HEK293 (cell line): Measurements from ENCODE around the gene TDRKH.

Experiments used
- CTCF ChIA-PET: fragments of 350-600 bp; formaldehyde crosslinking; extraction: SDS; loops from one replicate; lab custom pipeline; 2021; ENCODE audit warnings: antibody characterized with exemption; lab: Yijun Ruan, JAX
- POLR2A ChIA-PET: fragments of 300-600 bp; formaldehyde crosslinking; extraction: SDS; loops from one replicate; lab custom pipeline; 2020; ENCODE audit warnings: antibody characterized with exemption, inconsistent platforms; lab: Yijun Ruan, JAX
- H3K27ac ChIP-seq: fragments of 200-500 bp; sonication (Bioruptor generic); 2 replicates; pipeline ENCODE4 v1.5.1; 2014; ENCODE audit warnings: low read depth, low read length, control low read depth, inconsistent platforms; ENCODE audit errors: extremely low read depth
- H3K36me3 ChIP-seq, 2 experiments: fragments of 200-500 bp in 1 of 2; sonication (Bioruptor generic) in 1 of 2; 1 replicate in 1 of 2; 2 replicates in 1 of 2; pipeline ENCODE4 v1.5.1; 2014 to 2017; ENCODE audit warnings: inconsistent platforms in 2 of 2, low read length in 2 of 2; ENCODE audit not compliant: control insufficient read depth in 2 of 2, insufficient read depth in 1 of 2
- H3K4me1 ChIP-seq: fragments of 200-500 bp; sonication (Bioruptor generic); 2 replicates; pipeline ENCODE4 v1.5.1; 2014; ENCODE audit warnings: mild to moderate bottlenecking, low read length, inconsistent platforms; ENCODE audit not compliant: control insufficient read depth, insufficient read depth
- H3K4me3 ChIP-seq: 2 replicates; pipeline ENCODE4 v1.5.1; 2011; ENCODE audit warnings: low read depth, mild to moderate bottlenecking, control low read depth, low read length, moderate library complexity
- H3K9me3 ChIP-seq: fragments of 200-500 bp; sonication (Bioruptor generic); 2 replicates; pipeline ENCODE4 v1.5.1; 2014; ENCODE audit warnings: low read depth, low read length, inconsistent platforms; ENCODE audit not compliant: control insufficient read depth, insufficient read depth
- EGR2 ChIP-seq: fragments of 450-650 bp; formaldehyde crosslinking; IDR thresholded peaks from 2 replicates; pipeline ENCODE4 v1.5.1; 2016; ENCODE audit warnings: low read depth, missing biosample characterization, missing genetic modification characterization
- GFI1B ChIP-seq: fragments of 450-650 bp; formaldehyde crosslinking; IDR thresholded peaks from 2 replicates; pipeline ENCODE4 v1.5.1; 2016; ENCODE audit warnings: missing biosample characterization, missing genetic modification characterization
- HOXC10 ChIP-seq: sonication (generic); formaldehyde crosslinking; IDR thresholded peaks from 2 replicates; pipeline ENCODE4 v1.8.1; 2023; ENCODE audit warnings: mild to moderate bottlenecking, missing genetic modification reagents
- IKZF3 ChIP-seq: fragments of 450-650 bp; IDR thresholded peaks from 2 replicates; pipeline ENCODE4 v1.5.0; 2018; ENCODE audit warnings: missing biosample characterization, mild to moderate bottlenecking, missing genetic modification characterization, moderate library complexity
- PRDM1 ChIP-seq: fragments of 450-650 bp; formaldehyde crosslinking; IDR thresholded peaks from 2 replicates; pipeline ENCODE4; 2016; ENCODE audit warnings: missing biosample characterization, missing genetic modification characterization
- ZBTB17 ChIP-seq: fragments of 450-650 bp; formaldehyde crosslinking; IDR thresholded peaks from 2 replicates; pipeline ENCODE4 v1.5.1; 2016; ENCODE audit warnings: missing biosample characterization, missing genetic modification characterization
- ZBTB8A ChIP-seq: fragments of 450-650 bp; formaldehyde crosslinking; IDR thresholded peaks from 2 replicates; pipeline ENCODE4 v1.5.1; 2016; ENCODE audit warnings: missing biosample characterization, missing genetic modification characterization
- ZFHX2 ChIP-seq: fragments of 450-650 bp; formaldehyde crosslinking; conservative IDR thresholded peaks from 2 replicates; pipeline ENCODE4 v1.5.1; 2016; ENCODE audit warnings: missing biosample characterization, missing genetic modification characterization
- ZNF114 ChIP-seq: fragments of 450-650 bp; formaldehyde crosslinking; IDR thresholded peaks from 2 replicates; pipeline ENCODE4 v1.5.0; 2017; ENCODE audit warnings: missing biosample characterization, missing genetic modification characterization
- ZNF157 ChIP-seq: fragments of 450-650 bp; formaldehyde crosslinking; IDR thresholded peaks from 2 replicates; pipeline ENCODE4 v1.5.1; 2016; ENCODE audit warnings: missing biosample characterization, missing genetic modification characterization
- ZNF16 ChIP-seq: fragments of 450-650 bp; formaldehyde crosslinking; IDR thresholded peaks from 2 replicates; pipeline ENCODE4 v1.5.1; 2016; ENCODE audit warnings: low read depth, missing biosample characterization, missing genetic modification characterization
- ZNF169 ChIP-seq: fragments of 450-650 bp; formaldehyde crosslinking; IDR thresholded peaks from 2 replicates; pipeline ENCODE4 v1.5.1; 2016; ENCODE audit warnings: missing biosample characterization, missing genetic modification characterization
- ZNF623 ChIP-seq: fragments of 450-650 bp; formaldehyde crosslinking; IDR thresholded peaks from 2 replicates; pipeline ENCODE4 v1.5.1; 2016; ENCODE audit warnings: missing biosample characterization, missing genetic modification characterization
- ZNF660 ChIP-seq: fragments of 450-650 bp; IDR thresholded peaks from 2 replicates; pipeline ENCODE4 v1.5.1; 2018; ENCODE audit warnings: missing biosample characterization, mild to moderate bottlenecking, missing genetic modification characterization
- ZNF670 ChIP-seq: fragments of 450-650 bp; formaldehyde crosslinking; IDR thresholded peaks from 2 replicates; pipeline ENCODE4 v1.5.1; 2016; ENCODE audit warnings: missing biosample characterization, missing genetic modification characterization, low read depth
- ZNF677 ChIP-seq: fragments of 450-650 bp; IDR thresholded peaks from 2 replicates; pipeline ENCODE4 v1.5.0; 2018; ENCODE audit warnings: missing biosample characterization, mild to moderate bottlenecking, missing genetic modification characterization, moderate library complexity
- TF ChIP-seq, protein P1 (sequence below): fragments of 450-650 bp; formaldehyde crosslinking; optimal IDR thresholded peaks from 2 replicates; pipeline ENCODE3; 2016; ENCODE audit warnings: missing biosample characterization, mild to moderate bottlenecking, missing genetic modification characterization
- TF ChIP-seq, protein P2 (sequence below): fragments of 450-650 bp; formaldehyde crosslinking; IDR thresholded peaks from 2 replicates; pipeline ENCODE4 v1.5.1; 2016; ENCODE audit warnings: missing biosample characterization, missing genetic modification characterization
- TF ChIP-seq, protein P3 (sequence below): fragments of 450-650 bp; formaldehyde crosslinking; IDR thresholded peaks from 2 replicates; pipeline ENCODE4 v1.5.1; 2016; ENCODE audit warnings: missing biosample characterization, missing genetic modification characterization
- TF ChIP-seq, protein P4 (sequence below): fragments of 450-650 bp; formaldehyde crosslinking; IDR thresholded peaks from 2 replicates; pipeline ENCODE4 v1.5.1; 2016; ENCODE audit warnings: missing biosample characterization, missing genetic modification characterization, borderline replicate concordance
- TF ChIP-seq, protein P5 (sequence below): fragments of 450-650 bp; formaldehyde crosslinking; IDR thresholded peaks from 2 replicates; pipeline ENCODE4; 2016; ENCODE audit warnings: missing biosample characterization, missing genetic modification characterization
- TF ChIP-seq, protein P6 (sequence below): fragments of 450-650 bp; formaldehyde crosslinking; IDR thresholded peaks from 2 replicates; pipeline ENCODE4 v1.5.0; 2017; ENCODE audit warnings: missing biosample characterization, missing genetic modification characterization, borderline replicate concordance

Gene TDRKH

DNA sequence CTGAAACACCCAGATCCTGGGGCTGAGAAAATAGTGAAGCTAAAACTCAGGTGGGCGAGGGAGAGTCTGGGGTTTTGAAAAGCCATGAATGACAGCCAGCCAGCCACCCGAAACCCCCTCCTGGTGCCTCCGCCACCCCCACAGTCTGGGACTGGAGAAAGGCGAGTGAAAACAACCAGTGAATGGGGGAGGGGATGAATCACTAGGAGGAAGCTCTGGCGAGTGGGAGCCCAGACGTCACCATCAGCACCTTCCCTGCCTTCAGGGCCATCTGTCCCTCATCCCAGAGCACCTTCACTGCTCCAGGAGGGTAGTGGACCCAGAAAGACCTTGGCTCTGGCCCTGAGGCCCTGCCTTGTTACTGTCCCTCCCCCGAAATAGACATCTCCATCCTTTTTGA lies 32.1 kb upstream of the TDRKH start:
- Histone ChIP-seq H3K27ac (no peak overlapping the region), H3K36me3 (no peaks in the 10 kb centered on the region), H3K4me1 (no peaks in the 10 kb centered on the region), H3K9me3 (no peaks in the 10 kb centered on the region), H3K4me3 (no peak overlapping the region)
- TF ChIP-seq PRDM1 (tag by site-specific recombination): 0 out of 2 replicates have a peak, but pooled peaks have one; percentile 34
- TF ChIP-seq ZFHX2 (tag by site-specific recombination): peak; percentile 82
- TF ChIP-seq, protein P1, sequence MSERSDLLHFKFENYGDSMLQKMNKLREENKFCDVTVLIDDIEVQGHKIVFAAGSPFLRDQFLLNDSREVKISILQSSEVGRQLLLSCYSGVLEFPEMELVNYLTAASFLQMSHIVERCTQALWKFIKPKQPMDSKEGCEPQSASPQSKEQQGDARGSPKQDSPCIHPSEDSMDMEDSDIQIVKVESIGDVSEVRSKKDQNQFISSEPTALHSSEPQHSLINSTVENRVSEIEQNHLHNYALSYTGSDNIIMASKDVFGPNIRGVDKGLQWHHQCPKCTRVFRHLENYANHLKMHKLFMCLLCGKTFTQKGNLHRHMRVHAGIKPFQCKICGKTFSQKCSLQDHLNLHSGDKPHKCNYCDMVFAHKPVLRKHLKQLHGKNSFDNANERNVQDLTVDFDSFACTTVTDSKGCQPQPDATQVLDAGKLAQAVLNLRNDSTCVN (tag by site-specific recombination): no peak
- TF ChIP-seq, protein P2, sequence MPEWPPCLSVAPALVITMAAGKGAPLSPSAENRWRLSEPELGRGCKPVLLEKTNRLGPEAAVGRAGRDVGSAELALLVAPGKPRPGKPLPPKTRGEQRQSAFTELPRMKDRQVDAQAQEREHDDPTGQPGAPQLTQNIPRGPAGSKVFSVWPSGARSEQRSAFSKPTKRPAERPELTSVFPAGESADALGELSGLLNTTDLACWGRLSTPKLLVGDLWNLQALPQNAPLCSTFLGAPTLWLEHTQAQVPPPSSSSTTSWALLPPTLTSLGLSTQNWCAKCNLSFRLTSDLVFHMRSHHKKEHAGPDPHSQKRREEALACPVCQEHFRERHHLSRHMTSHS: no peak
- TF ChIP-seq EGR2 (tag by site-specific recombination): peak; percentile 92
- POLR2A ChIA-PET: interaction anchor here (1.0 kb wide), 1 partner anchor 60 kb away, joined by 3 read pairs; the partner anchor contains the start of gene MRPL9
- CTCF ChIA-PET: interaction anchor here (1.8 kb wide), 1 partner anchor 14 kb away, joined by 6 read pairs; no protein-coding TSS in a partner anchor

DNA sequence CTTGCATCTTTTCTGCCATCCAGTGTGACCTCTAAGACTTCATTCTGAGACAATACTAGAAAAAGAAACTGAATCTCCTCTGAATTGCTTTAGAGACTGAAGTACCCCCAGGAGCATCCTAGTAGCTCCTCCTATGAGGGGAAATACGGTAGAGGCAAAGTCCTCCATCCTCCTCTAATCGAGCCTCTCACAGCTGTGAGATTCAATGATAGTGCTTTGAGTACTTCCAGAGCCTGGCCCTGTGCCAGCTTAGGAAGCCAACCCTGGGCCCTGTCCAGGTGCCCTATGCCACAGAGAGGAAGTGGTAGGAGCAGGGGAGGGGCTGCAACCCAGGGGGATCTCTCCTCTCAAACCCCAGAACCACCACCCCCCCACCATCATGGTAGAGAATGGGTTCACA lies 30.6 kb upstream of the TDRKH start:
- ChIA-PET CTCF (interaction anchor here (0.8 to 2.0 kb wide), 2 partner anchors 15 to 721 kb away, joined by 3 to 10 read pairs; no protein-coding TSS in a partner anchor), POLR2A (interaction anchor here (0.7 kb wide), 1 partner anchor 402 kb away, joined by 3 read pairs; no protein-coding TSS in a partner anchor)
- TF ChIP-seq, protein P3, sequence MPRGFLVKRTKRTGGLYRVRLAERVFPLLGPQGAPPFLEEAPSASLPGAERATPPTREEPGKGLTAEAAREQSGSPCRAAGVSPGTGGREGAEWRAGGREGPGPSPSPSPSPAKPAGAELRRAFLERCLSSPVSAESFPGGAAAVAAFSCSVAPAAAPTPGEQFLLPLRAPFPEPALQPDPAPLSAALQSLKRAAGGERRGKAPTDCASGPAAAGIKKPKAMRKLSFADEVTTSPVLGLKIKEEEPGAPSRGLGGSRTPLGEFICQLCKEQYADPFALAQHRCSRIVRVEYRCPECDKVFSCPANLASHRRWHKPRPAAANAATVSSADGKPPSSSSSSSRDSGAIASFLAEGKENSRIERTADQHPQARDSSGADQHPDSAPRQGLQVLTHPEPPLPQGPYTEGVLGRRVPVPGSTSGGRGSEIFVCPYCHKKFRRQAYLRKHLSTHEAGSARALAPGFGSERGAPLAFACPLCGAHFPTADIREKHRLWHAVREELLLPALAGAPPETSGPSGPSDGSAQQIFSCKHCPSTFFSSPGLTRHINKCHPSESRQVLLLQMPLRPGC (tag by site-specific recombination): no peak
- TF ChIP-seq ZNF670 (tag by site-specific recombination): no peak
- no peak for TF ChIP-seq ZBTB17 (tag by site-specific recombination)
- no peak for TF ChIP-seq GFI1B
- TF ChIP-seq ZNF169 (tag by site-specific recombination): no peak
- no peak for TF ChIP-seq ZNF114
- TF ChIP-seq, protein P4, sequence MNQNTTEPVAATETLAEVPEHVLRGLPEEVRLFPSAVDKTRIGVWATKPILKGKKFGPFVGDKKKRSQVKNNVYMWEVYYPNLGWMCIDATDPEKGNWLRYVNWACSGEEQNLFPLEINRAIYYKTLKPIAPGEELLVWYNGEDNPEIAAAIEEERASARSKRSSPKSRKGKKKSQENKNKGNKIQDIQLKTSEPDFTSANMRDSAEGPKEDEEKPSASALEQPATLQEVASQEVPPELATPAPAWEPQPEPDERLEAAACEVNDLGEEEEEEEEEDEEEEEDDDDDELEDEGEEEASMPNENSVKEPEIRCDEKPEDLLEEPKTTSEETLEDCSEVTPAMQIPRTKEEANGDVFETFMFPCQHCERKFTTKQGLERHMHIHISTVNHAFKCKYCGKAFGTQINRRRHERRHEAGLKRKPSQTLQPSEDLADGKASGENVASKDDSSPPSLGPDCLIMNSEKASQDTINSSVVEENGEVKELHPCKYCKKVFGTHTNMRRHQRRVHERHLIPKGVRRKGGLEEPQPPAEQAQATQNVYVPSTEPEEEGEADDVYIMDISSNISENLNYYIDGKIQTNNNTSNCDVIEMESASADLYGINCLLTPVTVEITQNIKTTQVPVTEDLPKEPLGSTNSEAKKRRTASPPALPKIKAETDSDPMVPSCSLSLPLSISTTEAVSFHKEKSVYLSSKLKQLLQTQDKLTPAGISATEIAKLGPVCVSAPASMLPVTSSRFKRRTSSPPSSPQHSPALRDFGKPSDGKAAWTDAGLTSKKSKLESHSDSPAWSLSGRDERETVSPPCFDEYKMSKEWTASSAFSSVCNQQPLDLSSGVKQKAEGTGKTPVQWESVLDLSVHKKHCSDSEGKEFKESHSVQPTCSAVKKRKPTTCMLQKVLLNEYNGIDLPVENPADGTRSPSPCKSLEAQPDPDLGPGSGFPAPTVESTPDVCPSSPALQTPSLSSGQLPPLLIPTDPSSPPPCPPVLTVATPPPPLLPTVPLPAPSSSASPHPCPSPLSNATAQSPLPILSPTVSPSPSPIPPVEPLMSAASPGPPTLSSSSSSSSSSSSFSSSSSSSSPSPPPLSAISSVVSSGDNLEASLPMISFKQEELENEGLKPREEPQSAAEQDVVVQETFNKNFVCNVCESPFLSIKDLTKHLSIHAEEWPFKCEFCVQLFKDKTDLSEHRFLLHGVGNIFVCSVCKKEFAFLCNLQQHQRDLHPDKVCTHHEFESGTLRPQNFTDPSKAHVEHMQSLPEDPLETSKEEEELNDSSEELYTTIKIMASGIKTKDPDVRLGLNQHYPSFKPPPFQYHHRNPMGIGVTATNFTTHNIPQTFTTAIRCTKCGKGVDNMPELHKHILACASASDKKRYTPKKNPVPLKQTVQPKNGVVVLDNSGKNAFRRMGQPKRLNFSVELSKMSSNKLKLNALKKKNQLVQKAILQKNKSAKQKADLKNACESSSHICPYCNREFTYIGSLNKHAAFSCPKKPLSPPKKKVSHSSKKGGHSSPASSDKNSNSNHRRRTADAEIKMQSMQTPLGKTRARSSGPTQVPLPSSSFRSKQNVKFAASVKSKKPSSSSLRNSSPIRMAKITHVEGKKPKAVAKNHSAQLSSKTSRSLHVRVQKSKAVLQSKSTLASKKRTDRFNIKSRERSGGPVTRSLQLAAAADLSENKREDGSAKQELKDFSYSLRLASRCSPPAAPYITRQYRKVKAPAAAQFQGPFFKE (tag by site-specific recombination): no peak
- TF ChIP-seq ZNF623 (tag by site-specific recombination): no peak
- no peak for TF ChIP-seq ZNF157
- TF ChIP-seq, protein P5, sequence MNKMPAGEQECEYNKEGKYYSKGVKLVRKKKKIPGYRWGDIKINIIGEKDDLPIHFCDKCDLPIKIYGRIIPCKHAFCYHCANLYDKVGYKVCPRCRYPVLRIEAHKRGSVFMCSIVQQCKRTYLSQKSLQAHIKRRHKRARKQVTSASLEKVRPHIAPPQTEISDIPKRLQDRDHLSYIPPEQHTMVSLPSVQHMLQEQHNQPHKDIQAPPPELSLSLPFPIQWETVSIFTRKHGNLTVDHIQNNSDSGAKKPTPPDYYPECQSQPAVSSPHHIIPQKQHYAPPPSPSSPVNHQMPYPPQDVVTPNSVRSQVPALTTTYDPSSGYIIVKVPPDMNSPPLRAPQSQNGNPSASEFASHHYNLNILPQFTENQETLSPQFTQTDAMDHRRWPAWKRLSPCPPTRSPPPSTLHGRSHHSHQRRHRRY (tag by site-specific recombination): no peak
- TF ChIP-seq ZBTB8A (tag by site-specific recombination): no peak
- no peak for TF ChIP-seq IKZF3 (tag by site-specific recombination)
- no peak for TF ChIP-seq ZNF16 (tag by site-specific recombination)
- TF ChIP-seq ZNF677: no peak
- no peak for TF ChIP-seq ZNF660 (tag by site-specific recombination)
- TF ChIP-seq, protein P6, sequence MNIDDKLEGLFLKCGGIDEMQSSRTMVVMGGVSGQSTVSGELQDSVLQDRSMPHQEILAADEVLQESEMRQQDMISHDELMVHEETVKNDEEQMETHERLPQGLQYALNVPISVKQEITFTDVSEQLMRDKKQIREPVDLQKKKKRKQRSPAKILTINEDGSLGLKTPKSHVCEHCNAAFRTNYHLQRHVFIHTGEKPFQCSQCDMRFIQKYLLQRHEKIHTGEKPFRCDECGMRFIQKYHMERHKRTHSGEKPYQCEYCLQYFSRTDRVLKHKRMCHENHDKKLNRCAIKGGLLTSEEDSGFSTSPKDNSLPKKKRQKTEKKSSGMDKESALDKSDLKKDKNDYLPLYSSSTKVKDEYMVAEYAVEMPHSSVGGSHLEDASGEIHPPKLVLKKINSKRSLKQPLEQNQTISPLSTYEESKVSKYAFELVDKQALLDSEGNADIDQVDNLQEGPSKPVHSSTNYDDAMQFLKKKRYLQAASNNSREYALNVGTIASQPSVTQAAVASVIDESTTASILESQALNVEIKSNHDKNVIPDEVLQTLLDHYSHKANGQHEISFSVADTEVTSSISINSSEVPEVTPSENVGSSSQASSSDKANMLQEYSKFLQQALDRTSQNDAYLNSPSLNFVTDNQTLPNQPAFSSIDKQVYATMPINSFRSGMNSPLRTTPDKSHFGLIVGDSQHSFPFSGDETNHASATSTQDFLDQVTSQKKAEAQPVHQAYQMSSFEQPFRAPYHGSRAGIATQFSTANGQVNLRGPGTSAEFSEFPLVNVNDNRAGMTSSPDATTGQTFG: no peak
- no peak for TF ChIP-seq HOXC10

More for the DNA sequence above, 30.6 kb upstream of the TDRKH start:
- Histone ChIP-seq H3K4me1 (no peaks in the 10 kb centered on the region), H3K9me3 (no peaks in the 10 kb centered on the region), H3K27ac (no peak overlapping the region), H3K4me3 (no peak overlapping the region), H3K36me3 (no peaks in the 10 kb centered on the region)
